ENCODE data around the gene TSSK1B.

The TSSK1B gene

GRCh38 chr5:113397046-113397445, 37.7 kb downstream of the TSSK1B start:
- DNase-seq: no peak

- DNase-seq: no peak
Observed at GRCh38 chr5:113394658-113395057, 40.1 kb downstream of the TSSK1B start.

- DNase-seq: no peak
Observed at GRCh38 chr5:113390224-113390623, 44.6 kb downstream of the TSSK1B start.

- no peak for DNase-seq
Observed at GRCh38 chr5:113389116-113389515, 45.7 kb downstream of the TSSK1B start.

GRCh38 chr5:113387844-113388243, 46.9 kb downstream of the TSSK1B start:
- DNase-seq: no peak

GRCh38 chr5:113384782-113385285, 50.0 kb downstream of the TSSK1B start:
- DNase-seq: peak; percentile 11 to 32

GRCh38 chr5:113382731-113383130, 52.1 kb downstream of the TSSK1B start:
- DNase-seq: peak in 1 of 2 donors; percentile 2
